Natural killer cell (primary cell): ENCODE data around the gene RALB. TPM values are rescaled to one million over a fixed set of nuclear protein-coding genes. Genes with fewer than 3 reads are reported as not detected.

Source experiments
- ATAC-seq, 3 donors: fragments of 150-1000 bp in 2 of 3; fragments of 200-7000 bp in 1 of 3; cut with Tn5 transposase; 1 replicate in 1 of 3; 2 replicates in 2 of 3; pipeline ENCODE4 v1.10.0; 2021; ENCODE audit warnings: mild to moderate bottlenecking in 2 of 3, moderate library complexity in 2 of 3
- DNase-seq, 2 donors: peaks; one replicate each; pipeline versions ENCODE4 v3.0.0 to v3.0.0-alpha.2; 2013 to 2021; ENCODE audit warnings: mixed read lengths in 1 of 2
- H3K27ac ChIP-seq: one replicate; pipeline ENCODE4 v1.5.1; 2013; ENCODE audit warnings: mild to moderate bottlenecking, low read length
- H3K27me3 ChIP-seq: one replicate; pipeline ENCODE4 v1.6.1; 2013; ENCODE audit warnings: low read length; ENCODE audit not compliant: control insufficient read depth, insufficient read depth
- H3K36me3 ChIP-seq: one replicate; pipeline ENCODE4 v1.6.1; 2013; ENCODE audit warnings: low read length; ENCODE audit not compliant: control insufficient read depth, insufficient read depth
- H3K4me1 ChIP-seq: one replicate; pipeline ENCODE4 v1.6.1; 2013; ENCODE audit warnings: low read length; ENCODE audit not compliant: control insufficient read depth, insufficient read depth
- H3K4me3 ChIP-seq: one replicate; pipeline ENCODE4 v1.5.1; 2013; ENCODE audit warnings: low read length
- H3K9me3 ChIP-seq: one replicate; pipeline ENCODE4 v1.6.1; 2013; ENCODE audit warnings: low read length; ENCODE audit not compliant: control insufficient read depth, insufficient read depth
- H3K27ac Mint-ChIP-seq, 2 donors: one replicate each; pipeline ENCODE4 v1.8.0; 2022; ENCODE audit warnings: mild to moderate bottlenecking in 2 of 2, mixed read lengths in 2 of 2, moderate library complexity in 1 of 2
- H3K27me3 Mint-ChIP-seq, 2 donors: one replicate each; pipeline ENCODE4 v1.8.0; 2022; ENCODE audit warnings: low read depth in 2 of 2, mixed read lengths in 2 of 2
- H3K36me3 Mint-ChIP-seq: one replicate; pipeline ENCODE4 v1.8.0; 2022; ENCODE audit warnings: mixed read lengths
- H3K4me1 Mint-ChIP-seq, 2 donors: one replicate each; pipeline ENCODE4 v1.8.0; 2022; ENCODE audit warnings: mixed read lengths in 2 of 2
- H3K4me3 Mint-ChIP-seq: one replicate; pipeline ENCODE4 v1.8.0; 2022; ENCODE audit warnings: mild to moderate bottlenecking, moderate library complexity, mixed read lengths
- H3K9me3 Mint-ChIP-seq, 2 donors: one replicate each; pipeline ENCODE4 v1.8.0; 2022; ENCODE audit warnings: mixed read lengths in 2 of 2
- CTCF ChIP-seq: fragments of 200-600 bp; IDR thresholded peaks from one replicate; pipeline ENCODE4 v1.8.0; 2022; ENCODE audit warnings: antibody characterized with exemption
- WGBS: methylation state at CpG from one replicate; pipeline ENCODE4 v1.1.7; 2013; ENCODE audit warnings: missing lambda C conversion rate; ENCODE audit not compliant: insufficient coverage; 5-methylcytosine and 5-hydroxymethylcytosine counted together
- intact Hi-C: fragments of 100-400 bp; cut with micrococcal nuclease; formaldehyde crosslinking; loops from one replicate; pipeline ENCODE4 v1.14.2; 2022
- total RNA-seq, 4 donors: library from RNA; stranded (reverse); fragments of 120-200 nt in 1 of 4; gene quantifications; one replicate each; pipeline versions ENCODE4 v1.2.3 to v1.2.4, GENCODE V29; 2013 to 2022

Gene RALB
- total RNA-seq, 3 donors from 2014 or later (not counting 1 experiment from before 2014, with no cell fraction given), result 21.0 to 25.9 (median 25.4) TPM

GRCh38 chr2:120243211-120243610, 9.4 kb upstream of the RALB start:
- Mint-ChIP-seq H3K36me3 (no peaks in the 10 kb centered on the region), H3K9me3 (no peaks in the 10 kb centered on the region), H3K27ac (no peak overlapping the region), H3K4me3 (no peak overlapping the region), H3K27me3 (peaks cover 2 to 4% of the 10 kb centered on the region in 2 donors), H3K4me1 (no peaks in the 10 kb centered on the region)
- Histone ChIP-seq H3K27me3 (no peaks in the 10 kb centered on the region), H3K27ac (no peak overlapping the region), H3K9me3 (no peaks in the 10 kb centered on the region), H3K4me1 (no peaks in the 10 kb centered on the region), H3K36me3 (no peaks in the 10 kb centered on the region), H3K4me3 (no peak overlapping the region)
- DNase-seq (no peak), ATAC-seq (no peak)
- TF ChIP-seq CTCF, result no peak
- WGBS, result 81% methylated on average over 3 of the region's 3 CpGs
- intact Hi-C loops, result no loop called here

GRCh38 chr2:120243875-120244553, 8.6 kb upstream of the RALB start:
- Mint-ChIP-seq H3K4me1 (no peaks in the 10 kb centered on the region), H3K9me3 (no peaks in the 10 kb centered on the region), H3K4me3 (no peak overlapping the region), H3K36me3 (no peaks in the 10 kb centered on the region), H3K27me3 (peaks cover 7 to 9% of the 10 kb centered on the region in 2 donors), H3K27ac (no peak overlapping the region)
- 98% methylated on average over 8 of the region's 9 CpGs for WGBS
- H3K36me3 ChIP-seq, result no peaks in the 10 kb centered on the region
- no peaks in the 10 kb centered on the region for H3K27me3 ChIP-seq
- H3K4me1 ChIP-seq, result no peaks in the 10 kb centered on the region
- H3K27ac ChIP-seq, result no peak overlapping the region
- ATAC-seq (no peak), DNase-seq (no peak)
- no peak overlapping the region for H3K4me3 ChIP-seq
- intact Hi-C loops, result no loop called here
- H3K9me3 ChIP-seq, result no peaks in the 10 kb centered on the region
- TF ChIP-seq CTCF, result no peak

- no peaks in the 10 kb centered on the region for H3K9me3 ChIP-seq
Measured at GRCh38 chr2:120244656-120245519, 7.8 kb upstream of the RALB start.

More at GRCh38 chr2:120244656-120245519, 7.8 kb upstream of the RALB start:
- no peak for TF ChIP-seq CTCF
- Mint-ChIP-seq H3K27me3 (peaks cover 7 to 11% of the 10 kb centered on the region in 2 donors), H3K36me3 (no peaks in the 10 kb centered on the region), H3K9me3 (no peaks in the 10 kb centered on the region), H3K4me3 (no peak overlapping the region), H3K4me1 (no peaks in the 10 kb centered on the region), H3K27ac (no peak overlapping the region)
- Histone ChIP-seq H3K27ac (no peak overlapping the region), H3K4me1 (no peaks in the 10 kb centered on the region), H3K36me3 (no peaks in the 10 kb centered on the region), H3K27me3 (no peaks in the 10 kb centered on the region), H3K4me3 (no peak overlapping the region)
- WGBS, result 85% methylated on average over 12 of the region's 12 CpGs
- ATAC-seq (no peak), DNase-seq (no peak)
- intact Hi-C loops, result no loop called here
